HepG2 (cell line): ENCODE data around the gene PIP5K1A.

Experiments
- CTCF ChIP-seq: sonication (generic); formaldehyde crosslinking; IDR thresholded peaks from 2 replicates; pipeline ENCODE4 v1.5.0; 2020; ENCODE audit warnings: mild to moderate bottlenecking, missing genetic modification reagents, moderate library complexity
- HDAC6 ChIP-seq: fragments of 200-600 bp; sonication (generic); IDR thresholded peaks from 2 replicates; pipeline ENCODE4 v1.7.0; 2017; ENCODE audit warnings: mild to moderate bottlenecking, antibody characterized with exemption, low read length, low read depth
- HNF1B ChIP-seq: sonication (generic); formaldehyde crosslinking; IDR thresholded peaks from 2 replicates; pipeline ENCODE4 v1.5.1; 2020; ENCODE audit warnings: mild to moderate bottlenecking, moderate library complexity, missing genetic modification reagents
- KDM4B ChIP-seq: sonication (generic); formaldehyde crosslinking; IDR thresholded peaks from 2 replicates; pipeline ENCODE4 v1.4.0; 2020; ENCODE audit warnings: missing genetic modification reagents
- SIX1 ChIP-seq: sonication (generic); formaldehyde crosslinking; IDR thresholded peaks from 2 replicates; pipeline ENCODE4 v1.4.0; 2020; ENCODE audit warnings: missing genetic modification reagents, borderline replicate concordance
- ZNF280D ChIP-seq: sonication (generic); formaldehyde crosslinking; IDR thresholded peaks from 2 replicates; pipeline ENCODE4 v1.5.1; 2020; ENCODE audit warnings: mild to moderate bottlenecking, missing genetic modification reagents
- ZNF781 ChIP-seq: sonication (generic); formaldehyde crosslinking; IDR thresholded peaks from 2 replicates; pipeline ENCODE4 v1.5.1; 2020; ENCODE audit warnings: borderline replicate concordance, mild to moderate bottlenecking, missing genetic modification reagents; ENCODE audit errors: not compliant biosample characterization

- no peak for TF ChIP-seq CTCF
- TF ChIP-seq SIX1 (CRISPR knock-in tag): no peak
- no peak for TF ChIP-seq ZNF781 (CRISPR knock-in tag)
- TF ChIP-seq KDM4B (CRISPR knock-in tag): no peak
- TF ChIP-seq HDAC6: no peak
- no peak for TF ChIP-seq ZNF280D (CRISPR knock-in tag)
- TF ChIP-seq HNF1B (CRISPR knock-in tag): no peak
Observed at GRCh38 chr1:151238467-151238739, 40.1 kb downstream of the PIP5K1A start.
